Ishikawa (cell line): ENCODE measurements around the gene CDH2.

ENCODE experiments used
- CEBPB ChIP-seq: IDR thresholded peaks from 2 replicates; pipeline ENCODE4 v1.6.1; 2012
- CREB1 ChIP-seq: IDR thresholded peaks from 2 replicates; pipeline ENCODE4 v1.6.1; 2012; ENCODE audit warnings: low read depth
- EGR1 ChIP-seq: IDR thresholded peaks from 2 replicates; pipeline ENCODE4 v1.6.1; 2012
- EP300 ChIP-seq: IDR thresholded peaks from 2 replicates; pipeline ENCODE4 v1.6.1; 2012; ENCODE audit warnings: borderline replicate concordance
- FOXM1 ChIP-seq: IDR thresholded peaks from 2 replicates; pipeline ENCODE4 v1.6.1; 2012; ENCODE audit warnings: low read depth, borderline replicate concordance
- MAX ChIP-seq: IDR thresholded peaks from 2 replicates; pipeline ENCODE4 v1.6.1; 2012
- NFIC ChIP-seq: IDR thresholded peaks from 2 replicates; pipeline ENCODE4 v1.6.1; 2012
- RAD21 ChIP-seq: IDR thresholded peaks from 2 replicates; pipeline ENCODE4 v1.6.1; 2012; ENCODE audit warnings: low read depth
- REST ChIP-seq: IDR thresholded peaks from 2 replicates; pipeline ENCODE4 v1.6.1; 2012; ENCODE audit warnings: low read depth, mild to moderate bottlenecking
- TAF1 ChIP-seq: IDR thresholded peaks from 2 replicates; pipeline ENCODE4 v1.6.1; 2012; ENCODE audit warnings: low read depth, mild to moderate bottlenecking
- TCF12 ChIP-seq: IDR thresholded peaks from 2 replicates; pipeline ENCODE4 v1.6.1; 2012; ENCODE audit warnings: low read depth
- TEAD4 ChIP-seq: IDR thresholded peaks from 2 replicates; pipeline ENCODE4 v1.6.1; 2012
- USF1 ChIP-seq: IDR thresholded peaks from 2 replicates; pipeline ENCODE4 v1.6.1; 2012
- YY1 ChIP-seq: IDR thresholded peaks from 2 replicates; pipeline ENCODE4 v1.6.1; 2012; ENCODE audit warnings: low read depth
- ZBTB7A ChIP-seq: IDR thresholded peaks from 2 replicates; pipeline ENCODE4 v1.6.1; 2012; ENCODE audit warnings: low read depth

CDH2 gene

GRCh38 chr18:27952741-27953140 lies 224.2 kb downstream of the CDH2 start:
- TF ChIP-seq REST (no peak), USF1 (no peak), MAX (no peak), RAD21 (no peak), EP300 (no peak), YY1 (no peak), TAF1 (no peak), FOXM1 (no peak), ZBTB7A (no peak), NFIC (no peak), CREB1 (no peak), TCF12 (no peak), TEAD4 (no peak), EGR1 (no peak), CEBPB (no peak)

- TF ChIP-seq TEAD4 (no peak), CREB1 (no peak), MAX (no peak), EGR1 (no peak), YY1 (no peak), FOXM1 (no peak), RAD21 (no peak), NFIC (no peak), TCF12 (no peak), REST (no peak), CEBPB (no peak), USF1 (no peak), ZBTB7A (no peak)
Observed at GRCh38 chr18:27950648-27951228, 226.2 kb downstream of the CDH2 start.

- no peak for TF ChIP-seq CREB1
Observed at GRCh38 chr18:27948986-27949385, 227.9 kb downstream of the CDH2 start.

GRCh38 chr18:27942706-27943105 lies 234.2 kb downstream of the CDH2 start:
- TF ChIP-seq ZBTB7A (no peak), FOXM1 (no peak)

GRCh38 chr18:27931535-27931934 lies 245.4 kb downstream of the CDH2 start:
- TF ChIP-seq RAD21 (no peak), EGR1 (no peak), TCF12 (no peak), ZBTB7A (no peak), FOXM1 (no peak), TEAD4 (no peak), YY1 (no peak), CREB1 (no peak), REST (no peak)
